ENCODE measurements around the gene LAMA3. TPM values are rescaled to one million over a fixed set of nuclear protein-coding genes. Genes with fewer than 3 reads are reported as not detected.

Gene LAMA3
- total and polyA plus RNA-seq, 2 of the 13 experiments (the other 11 are each of a cell fraction or from before 2014, with no cell fraction given) = 0.45 to 2.2 TPM

DNA sequence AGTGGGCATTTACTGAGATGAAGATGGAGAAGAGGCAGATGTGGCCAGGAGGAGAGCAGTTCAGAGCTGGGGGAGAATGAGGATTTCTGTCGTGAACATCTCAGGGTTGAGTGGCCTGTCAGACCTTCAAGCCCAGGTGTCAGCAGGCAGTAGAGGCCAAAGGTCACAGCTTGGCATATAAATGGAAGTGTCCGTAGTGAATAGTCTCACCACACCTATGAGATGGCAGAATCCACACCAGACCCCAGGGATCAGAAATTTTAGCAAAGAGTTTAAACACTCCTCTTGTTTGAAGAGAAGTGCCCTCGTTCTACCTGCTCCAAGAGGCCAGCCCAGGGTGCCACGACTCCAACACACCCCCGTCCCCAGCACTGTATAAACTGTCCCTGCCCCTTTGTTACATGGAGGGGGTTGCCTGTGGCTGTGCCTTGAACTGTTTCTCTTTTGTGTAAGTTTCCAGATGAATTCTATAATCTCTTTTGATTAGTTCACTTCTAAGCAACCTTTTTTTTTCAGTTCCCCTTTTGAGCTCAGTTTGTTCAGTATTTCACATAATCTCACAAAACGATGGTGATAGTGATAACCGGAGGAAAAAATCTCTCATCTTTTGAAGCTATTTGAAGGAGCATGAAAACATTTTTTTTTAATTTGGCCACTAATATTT, 256.3 kb downstream of the LAMA3 start (continued):
- TF ChIP-seq STAT6 (CRISPR knock-in tag; IDR thresholded peaks at IDR 0.05; ENCODE audit: borderline replicate concordance) (no peak), NCOR1 (IDR thresholded peaks at IDR 0.05; ENCODE audit: borderline replicate concordance, low read length) (no peak), ZNF670 (CRISPR knock-in tag; IDR thresholded peaks at IDR 0.05; ENCODE audit: borderline replicate concordance) (no peak), ZNF547 (CRISPR knock-in tag; IDR thresholded peaks at IDR 0.05) (no peak), ZZZ3 (CRISPR knock-in tag; IDR thresholded peaks at IDR 0.05; ENCODE audit: borderline replicate concordance) (no peak), ZNF383 (CRISPR knock-in tag; IDR thresholded peaks at IDR 0.05; ENCODE audit: borderline replicate concordance) (no peak), MTA3 (CRISPR knock-in tag; IDR thresholded peaks at IDR 0.05) (no peak), TCF7 (IDR thresholded peaks at IDR 0.05; ENCODE audit: low read depth) (no peak), ZBTB33 (CRISPR knock-in tag; IDR thresholded peaks at IDR 0.05) (no peak)
- TF ChIP-seq, protein P1, sequence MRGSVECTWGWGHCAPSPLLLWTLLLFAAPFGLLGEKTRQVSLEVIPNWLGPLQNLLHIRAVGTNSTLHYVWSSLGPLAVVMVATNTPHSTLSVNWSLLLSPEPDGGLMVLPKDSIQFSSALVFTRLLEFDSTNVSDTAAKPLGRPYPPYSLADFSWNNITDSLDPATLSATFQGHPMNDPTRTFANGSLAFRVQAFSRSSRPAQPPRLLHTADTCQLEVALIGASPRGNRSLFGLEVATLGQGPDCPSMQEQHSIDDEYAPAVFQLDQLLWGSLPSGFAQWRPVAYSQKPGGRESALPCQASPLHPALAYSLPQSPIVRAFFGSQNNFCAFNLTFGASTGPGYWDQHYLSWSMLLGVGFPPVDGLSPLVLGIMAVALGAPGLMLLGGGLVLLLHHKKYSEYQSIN (CRISPR knock-in tag; IDR thresholded peaks at IDR 0.05; ENCODE audit: borderline replicate concordance) = no peak
